Naive B cell (primary cell): Measurements from ENCODE around the gene NOL4L. TPM values are rescaled to one million over a fixed set of nuclear protein-coding genes. Genes with fewer than 3 reads are reported as not detected.
A peak's percentile ranks its signal among the peaks of the same experiment; 100 is the strongest.

Experiments used
- ATAC-seq, 2 donors: fragments of 150-1000 bp; cut with Tn5 transposase; 2 replicates each; pipeline ENCODE4 v1.10.0; 2021; ENCODE audit warnings: low read depth in 2 of 2, mild to moderate bottlenecking in 2 of 2, moderate library complexity in 2 of 2
- DNase-seq: peaks from one replicate; pipeline ENCODE4 v3.0.0; 2022
- H3K27ac Mint-ChIP-seq, 6 donors: one replicate each; pipeline ENCODE4 v1.8.0; 2020 to 2022; ENCODE audit warnings: mild to moderate bottlenecking in 6 of 6, mixed read lengths in 6 of 6, moderate library complexity in 5 of 6, inconsistent platforms in 2 of 6
- H3K27me3 Mint-ChIP-seq, 3 donors: one replicate each; pipeline ENCODE4 v1.8.0; 2021 to 2022; ENCODE audit warnings: mixed read lengths in 3 of 3, mild to moderate bottlenecking in 1 of 3
- H3K36me3 Mint-ChIP-seq, 2 donors: one replicate each; pipeline ENCODE4 v1.8.0; 2020 to 2022; ENCODE audit warnings: mixed read lengths in 2 of 2, inconsistent platforms in 1 of 2, mild to moderate bottlenecking in 1 of 2
- H3K4me1 Mint-ChIP-seq, 3 donors: one replicate each; pipeline ENCODE4 v1.8.0; 2020 to 2022; ENCODE audit warnings: mixed read lengths in 3 of 3, inconsistent platforms in 1 of 3, mild to moderate bottlenecking in 1 of 3, moderate library complexity in 1 of 3
- H3K4me3 Mint-ChIP-seq, 8 donors: one replicate each; pipeline ENCODE4 v1.8.0; 2020 to 2022; ENCODE audit warnings: mild to moderate bottlenecking in 8 of 8, mixed read lengths in 8 of 8, moderate library complexity in 8 of 8, inconsistent platforms in 2 of 8
- H3K9me3 Mint-ChIP-seq, 7 donors: one replicate each; pipeline ENCODE4 v1.8.0; 2020 to 2022; ENCODE audit warnings: mixed read lengths in 7 of 7, mild to moderate bottlenecking in 5 of 7, inconsistent platforms in 2 of 7, moderate library complexity in 1 of 7
- polyA plus RNA-seq, 6 donors: library from polyadenylated mRNA; unstranded; fragments of 300-500 nt; fragmentation: Illumina TruSeq; gene quantifications; one replicate each; pipeline ENCODE4 v1.2.3, GENCODE V29; 2021; ENCODE audit warnings: low read depth in 6 of 6

NOL4L gene
- polyA plus RNA-seq, 6 donors from 2014 or later = 1.3 to 4.2 (median 1.5) TPM; not detected in 1

GRCh38 chr20:32610472-32611218 lies 25.5 kb upstream of the NOL4L start:
- H3K9me3 Mint-ChIP-seq = peaks cover 0 to 10% (median 1%) of the 10 kb centered on the region in 7 donors
- H3K36me3 Mint-ChIP-seq = no peaks in the 10 kb centered on the region
- DNase-seq (no peak), ATAC-seq (no peak)
- H3K27ac Mint-ChIP-seq = no peak overlapping the region
- H3K4me1 Mint-ChIP-seq = peaks cover 0 to 5% (median 0%) of the 10 kb centered on the region in 3 donors
- H3K4me3 Mint-ChIP-seq = no peak overlapping the region
- H3K27me3 Mint-ChIP-seq = peaks cover 13 to 24% (median 23%) of the 10 kb centered on the region in 3 donors

- H3K36me3 Mint-ChIP-seq = no peaks in the 10 kb centered on the region
- peaks cover 0 to 5% (median 0%) of the 10 kb centered on the region in 3 donors for H3K4me1 Mint-ChIP-seq
- peaks cover 0 to 10% (median 1%) of the 10 kb centered on the region in 7 donors for H3K9me3 Mint-ChIP-seq
- ATAC-seq (no peak), DNase-seq (no peak)
- H3K27ac Mint-ChIP-seq = peak overlapping the region in 1 of 6 donors; percentile 88
- no peak overlapping the region for H3K4me3 Mint-ChIP-seq
- peaks cover 13 to 24% (median 24%) of the 10 kb centered on the region in 3 donors for H3K27me3 Mint-ChIP-seq
These were observed 24.9 kb upstream of the NOL4L start for GRCh38 chr20:32609993-32610392.

GRCh38 chr20:32609111-32609773 lies 24.1 kb upstream of the NOL4L start:
- Mint-ChIP-seq H3K27me3 (peaks cover 13 to 29% (median 19%) of the 10 kb centered on the region in 3 donors), H3K9me3 (peaks cover 0 to 10% (median 0%) of the 10 kb centered on the region in 7 donors), H3K27ac (peak overlapping the region in 1 of 6 donors; percentile 40), H3K4me3 (no peak overlapping the region), H3K4me1 (peaks cover 0 to 5% (median 4%) of the 10 kb centered on the region in 3 donors), H3K36me3 (no peaks in the 10 kb centered on the region)
- ATAC-seq (no peak), DNase-seq (no peak)

- ATAC-seq (no peak), DNase-seq (no peak)
- no peaks in the 10 kb centered on the region for H3K36me3 Mint-ChIP-seq
- peaks cover 0 to 8% (median 3%) of the 10 kb centered on the region in 3 donors for H3K4me1 Mint-ChIP-seq
- H3K4me3 Mint-ChIP-seq = no peak overlapping the region
- peaks cover 9 to 29% (median 13%) of the 10 kb centered on the region in 3 donors for H3K27me3 Mint-ChIP-seq
- peak overlapping the region in 1 of 6 donors; percentile 63 for H3K27ac Mint-ChIP-seq
- peaks cover 0 to 8% (median 0%) of the 10 kb centered on the region in 7 donors for H3K9me3 Mint-ChIP-seq
These were observed 23.5 kb upstream of the NOL4L start for GRCh38 chr20:32608664-32609015.

GRCh38 chr20:32607727-32608663 lies 22.9 kb upstream of the NOL4L start:
- Mint-ChIP-seq H3K4me1 (peaks cover 0 to 10% (median 1%) of the 10 kb centered on the region in 3 donors), H3K4me3 (no peak overlapping the region), H3K27ac (no peak overlapping the region), H3K9me3 (peaks cover 0 to 1% (median 0%) of the 10 kb centered on the region in 7 donors), H3K27me3 (peaks cover 3 to 23% (median 7%) of the 10 kb centered on the region in 3 donors), H3K36me3 (no peaks in the 10 kb centered on the region)
- DNase-seq = no peak
- no peak for ATAC-seq

- ATAC-seq (no peak), DNase-seq (no peak)
- Mint-ChIP-seq H3K27ac (no peak overlapping the region), H3K4me3 (no peak overlapping the region), H3K27me3 (peaks cover 0 to 21% (median 9%) of the 10 kb centered on the region in 3 donors), H3K9me3 (no peaks in the 10 kb centered on the region), H3K4me1 (peaks cover 6 to 16% (median 8%) of the 10 kb centered on the region in 3 donors), H3K36me3 (no peaks in the 10 kb centered on the region)
These were observed 22.2 kb upstream of the NOL4L start for GRCh38 chr20:32607324-32607723.

- Mint-ChIP-seq H3K27me3 (peaks cover 0 to 20% (median 10%) of the 10 kb centered on the region in 3 donors), H3K27ac (no peak overlapping the region), H3K36me3 (no peaks in the 10 kb centered on the region), H3K4me1 (peaks cover 8 to 21% (median 10%) of the 10 kb centered on the region in 3 donors), H3K4me3 (no peak overlapping the region), H3K9me3 (no peaks in the 10 kb centered on the region)
- ATAC-seq (no peak), DNase-seq (no peak)
These were observed 21.7 kb upstream of the NOL4L start for GRCh38 chr20:32606790-32607189.

GRCh38 chr20:32606107-32606506 lies 21.0 kb upstream of the NOL4L start:
- H3K4me1 Mint-ChIP-seq = peaks cover 8 to 22% (median 10%) of the 10 kb centered on the region in 3 donors
- H3K27me3 Mint-ChIP-seq = peaks cover 0 to 15% (median 10%) of the 10 kb centered on the region in 3 donors
- no peaks in the 10 kb centered on the region for H3K36me3 Mint-ChIP-seq
- no peak overlapping the region for H3K4me3 Mint-ChIP-seq
- no peaks in the 10 kb centered on the region for H3K9me3 Mint-ChIP-seq
- DNase-seq (no peak), ATAC-seq (no peak)
- H3K27ac Mint-ChIP-seq = no peak overlapping the region

GRCh38 chr20:32605167-32605656 lies 20.1 kb upstream of the NOL4L start:
- peak overlapping the region in 2 of 6 donors; percentile 16 to 33 for H3K27ac Mint-ChIP-seq
- ATAC-seq = no peak
- no peaks in the 10 kb centered on the region for H3K9me3 Mint-ChIP-seq
- no peak for DNase-seq
- H3K4me3 Mint-ChIP-seq = peak overlapping the region in 1 of 8 donors; percentile 41
- peaks cover 0 to 15% (median 10%) of the 10 kb centered on the region in 3 donors for H3K27me3 Mint-ChIP-seq
- no peaks in the 10 kb centered on the region for H3K36me3 Mint-ChIP-seq
- peaks cover 8 to 22% (median 10%) of the 10 kb centered on the region in 3 donors for H3K4me1 Mint-ChIP-seq

GRCh38 chr20:32603046-32603726 lies 18.1 kb upstream of the NOL4L start:
- H3K27me3 Mint-ChIP-seq = peaks cover 0 to 6% (median 5%) of the 10 kb centered on the region in 3 donors
- ATAC-seq = peak; percentile 63 to 72
- H3K36me3 Mint-ChIP-seq = no peaks in the 10 kb centered on the region
- H3K27ac Mint-ChIP-seq = peak overlapping the region in 1 of 6 donors; percentile 79
- H3K4me1 Mint-ChIP-seq = peaks cover 10 to 22% (median 11%) of the 10 kb centered on the region in 3 donors
- peak overlapping the region in 3 of 8 donors; percentile 26 to 75 (median 33) for H3K4me3 Mint-ChIP-seq
- peak; percentile 18 for DNase-seq
- no peaks in the 10 kb centered on the region for H3K9me3 Mint-ChIP-seq

- peak overlapping the region in 1 of 6 donors; percentile 48 for H3K27ac Mint-ChIP-seq
- ATAC-seq (no peak), DNase-seq (no peak)
- no peaks in the 10 kb centered on the region for H3K9me3 Mint-ChIP-seq
- H3K27me3 Mint-ChIP-seq = peaks cover 0 to 6% (median 5%) of the 10 kb centered on the region in 3 donors
- H3K4me1 Mint-ChIP-seq = peaks cover 10 to 22% (median 13%) of the 10 kb centered on the region in 3 donors
- peak overlapping the region in 2 of 8 donors; percentile 20 to 33 for H3K4me3 Mint-ChIP-seq
- H3K36me3 Mint-ChIP-seq = no peaks in the 10 kb centered on the region
These were observed 17.1 kb upstream of the NOL4L start for GRCh38 chr20:32602273-32602672.

GRCh38 chr20:32600681-32601237 lies 15.6 kb upstream of the NOL4L start:
- H3K4me1 Mint-ChIP-seq = peaks cover 10 to 22% (median 13%) of the 10 kb centered on the region in 3 donors
- peaks cover 0 to 6% (median 5%) of the 10 kb centered on the region in 3 donors for H3K27me3 Mint-ChIP-seq
- H3K4me3 Mint-ChIP-seq = no peak overlapping the region
- no peaks in the 10 kb centered on the region for H3K36me3 Mint-ChIP-seq
- DNase-seq = no peak
- no peaks in the 10 kb centered on the region for H3K9me3 Mint-ChIP-seq
- ATAC-seq = no peak
- H3K27ac Mint-ChIP-seq = no peak overlapping the region
